ENCODE data around the gene ORC2. TPM values are rescaled to one million over a fixed set of nuclear protein-coding genes. Genes with fewer than 3 reads are reported as not detected.
A peak's percentile ranks its signal among the peaks of the same experiment; 100 is the strongest.
"Not testable (repeated sequence)": the region's sequence is repeated elsewhere in the genome, so short reads cannot be mapped to it uniquely, and the experiment has no call there.

ORC2 gene
- total RNA-seq, 1 experiment from 2014 or later: 49.6 TPM

DNA sequence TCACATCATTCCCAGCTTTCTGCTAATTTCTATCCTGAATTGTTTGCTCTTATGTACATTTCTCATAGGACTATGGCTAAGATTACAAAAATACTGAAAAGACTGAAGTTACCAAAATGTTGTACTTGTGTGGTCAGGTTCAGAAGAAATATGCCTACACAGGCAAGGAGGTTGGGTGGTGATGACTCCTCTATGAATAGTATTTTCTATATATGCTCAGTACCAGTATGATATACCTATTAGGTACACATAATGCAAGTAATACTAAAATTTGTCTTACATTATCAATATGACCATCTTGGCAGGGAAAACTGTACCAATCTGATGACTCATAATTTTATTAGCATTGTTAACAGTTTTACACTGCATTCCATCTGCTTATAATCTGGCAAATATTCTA, 12.2 kb upstream of the ORC2 start:
- TF ChIP-seq, protein P1, sequence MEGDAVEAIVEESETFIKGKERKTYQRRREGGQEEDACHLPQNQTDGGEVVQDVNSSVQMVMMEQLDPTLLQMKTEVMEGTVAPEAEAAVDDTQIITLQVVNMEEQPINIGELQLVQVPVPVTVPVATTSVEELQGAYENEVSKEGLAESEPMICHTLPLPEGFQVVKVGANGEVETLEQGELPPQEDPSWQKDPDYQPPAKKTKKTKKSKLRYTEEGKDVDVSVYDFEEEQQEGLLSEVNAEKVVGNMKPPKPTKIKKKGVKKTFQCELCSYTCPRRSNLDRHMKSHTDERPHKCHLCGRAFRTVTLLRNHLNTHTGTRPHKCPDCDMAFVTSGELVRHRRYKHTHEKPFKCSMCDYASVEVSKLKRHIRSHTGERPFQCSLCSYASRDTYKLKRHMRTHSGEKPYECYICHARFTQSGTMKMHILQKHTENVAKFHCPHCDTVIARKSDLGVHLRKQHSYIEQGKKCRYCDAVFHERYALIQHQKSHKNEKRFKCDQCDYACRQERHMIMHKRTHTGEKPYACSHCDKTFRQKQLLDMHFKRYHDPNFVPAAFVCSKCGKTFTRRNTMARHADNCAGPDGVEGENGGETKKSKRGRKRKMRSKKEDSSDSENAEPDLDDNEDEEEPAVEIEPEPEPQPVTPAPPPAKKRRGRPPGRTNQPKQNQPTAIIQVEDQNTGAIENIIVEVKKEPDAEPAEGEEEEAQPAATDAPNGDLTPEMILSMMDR (IDR thresholded peaks at IDR 0.05; ENCODE audit: unreplicated experiment): no peak
- no TSS peak for BruUV-seq (replicated peaks)
- Mint-ChIP-seq H3K4me1 (ENCODE audit: low read depth, unreplicated experiment) (no peaks in the 10 kb centered on the region), H3K27me3 (ENCODE audit: unreplicated experiment) (no peaks in the 10 kb centered on the region), H3K9me3 (ENCODE audit: low read depth, unreplicated experiment) (no peaks in the 10 kb centered on the region), H3K27ac (ENCODE audit: unreplicated experiment) (no peak overlapping the region), H3K36me3 (ENCODE audit: insufficient read depth, unreplicated experiment) (peaks cover 12% of the 10 kb centered on the region), H3K4me3 (ENCODE audit: low read depth, unreplicated experiment) (no peak overlapping the region)
- CTCF ChIA-PET: no interaction called here
- intact Hi-C loops (cut with micrococcal nuclease; ENCODE audit: unreplicated experiment): no loop called here
- no peak for DNase-seq

DNA sequence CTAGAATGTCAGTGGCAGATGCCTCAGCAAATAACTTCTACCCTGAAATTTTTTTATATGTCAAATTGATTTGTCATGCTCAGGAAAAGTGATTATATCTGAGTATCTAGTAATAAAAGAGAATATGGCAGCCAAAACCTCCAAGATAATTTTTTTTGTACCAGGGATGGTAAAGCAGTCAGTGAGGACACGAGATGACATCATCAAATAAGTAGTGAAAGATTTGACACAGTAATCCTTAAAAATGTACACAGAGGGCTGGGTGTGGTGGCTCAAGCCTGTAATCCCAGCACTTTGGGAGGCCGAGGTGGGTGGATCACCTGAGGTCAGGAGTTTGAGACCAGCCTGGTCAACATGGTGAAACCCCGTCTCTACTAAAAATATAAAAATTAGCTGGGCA, 6.6 kb upstream of the ORC2 start:
- H3K9me3 Mint-ChIP-seq (ENCODE audit: low read depth, unreplicated experiment); BruUV-seq (replicated peaks); CTCF ChIA-PET: not testable (repeated sequence)

DNA sequence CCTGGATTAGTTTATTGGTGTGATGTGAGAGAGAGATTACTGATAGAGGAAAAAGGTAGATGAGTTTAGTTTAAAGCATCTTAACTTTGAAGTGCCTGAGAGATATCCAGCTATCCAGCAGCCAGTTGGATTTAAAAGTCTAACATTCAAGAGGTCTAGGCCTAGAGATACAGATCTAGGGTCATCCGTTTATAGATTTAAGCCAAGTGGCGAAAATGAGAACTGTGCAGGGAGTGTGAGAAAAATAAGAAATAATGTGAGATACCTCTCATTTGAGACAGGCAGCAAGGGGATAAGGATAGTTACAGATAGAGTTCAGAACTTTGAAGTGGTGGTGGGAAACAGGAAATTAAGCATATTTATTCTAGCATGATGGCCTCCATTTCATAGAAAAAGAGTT, 5.3 kb upstream of the ORC2 start:
- H3K4me1 Mint-ChIP-seq (ENCODE audit: low read depth, unreplicated experiment): peaks cover 50% of the 10 kb centered on the region
- CTCF ChIA-PET: interaction anchor here (1.2 to 1.5 kb wide), 2 partner anchors 38 to 100 kb away, joined by 3 to 8 read pairs; no protein-coding TSS in a partner anchor
- peak overlapping the region; percentile 94 for H3K27ac Mint-ChIP-seq (ENCODE audit: unreplicated experiment)
- intact Hi-C loops (cut with micrococcal nuclease; ENCODE audit: unreplicated experiment): loop anchor here (2.0 kb wide), 1 partner anchor 38 kb away; no protein-coding TSS in a partner anchor
- no peaks in the 10 kb centered on the region for H3K9me3 Mint-ChIP-seq (ENCODE audit: low read depth, unreplicated experiment)
- H3K36me3 Mint-ChIP-seq (ENCODE audit: insufficient read depth, unreplicated experiment): peaks cover 48% of the 10 kb centered on the region
- BruUV-seq (replicated peaks): no TSS peak
- no peaks in the 10 kb centered on the region for H3K27me3 Mint-ChIP-seq (ENCODE audit: unreplicated experiment)
- no peak for DNase-seq
- TF ChIP-seq, protein P1 (IDR thresholded peaks at IDR 0.05; ENCODE audit: unreplicated experiment): no peak
- H3K4me3 Mint-ChIP-seq (ENCODE audit: low read depth, unreplicated experiment): peak overlapping the region; percentile 49

More for the DNA sequence above, 6.6 kb upstream of the ORC2 start:
- H3K27me3 Mint-ChIP-seq (ENCODE audit: unreplicated experiment); H3K4me3 Mint-ChIP-seq (ENCODE audit: low read depth, unreplicated experiment); H3K27ac Mint-ChIP-seq (ENCODE audit: unreplicated experiment); intact Hi-C loops (cut with micrococcal nuclease; ENCODE audit: unreplicated experiment); DNase-seq: not testable (repeated sequence)
- Mint-ChIP-seq H3K36me3 (ENCODE audit: insufficient read depth, unreplicated experiment) (peaks cover 34% of the 10 kb centered on the region), H3K4me1 (ENCODE audit: low read depth, unreplicated experiment) (peaks cover 38% of the 10 kb centered on the region)

- CTCF ChIA-PET: interaction anchor here (1.2 to 1.5 kb wide), 2 partner anchors 39 to 101 kb away, joined by 3 to 8 read pairs; no protein-coding TSS in a partner anchor
- H3K27me3 Mint-ChIP-seq (ENCODE audit: unreplicated experiment): no peaks in the 10 kb centered on the region
These were observed 4.7 kb upstream of the ORC2 start for GRCh38 chr2:200968162-200968561.

DNA sequence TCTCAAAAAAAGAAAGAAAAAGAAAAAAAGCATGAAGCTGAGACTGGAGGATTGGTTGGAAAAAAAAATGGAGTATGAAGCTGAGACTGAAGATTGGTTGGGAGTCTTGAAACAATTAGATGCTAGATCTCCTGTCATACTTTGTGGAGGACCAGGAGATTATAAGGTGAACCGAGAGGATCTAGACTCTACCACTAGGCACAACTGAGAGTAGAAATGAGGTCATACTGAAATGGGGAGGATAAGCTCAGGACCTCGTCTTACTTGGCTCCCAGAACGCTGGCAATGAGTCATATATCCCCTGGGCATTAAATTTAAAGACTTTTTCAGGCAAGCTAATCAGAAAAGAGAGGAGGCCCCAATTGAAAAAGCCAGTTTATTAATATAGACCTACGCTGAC, 3.3 kb upstream of the ORC2 start:
- H3K27me3 Mint-ChIP-seq (ENCODE audit: unreplicated experiment): no peaks in the 10 kb centered on the region
- H3K9me3 Mint-ChIP-seq (ENCODE audit: low read depth, unreplicated experiment): no peaks in the 10 kb centered on the region
- H3K36me3 Mint-ChIP-seq (ENCODE audit: insufficient read depth, unreplicated experiment): peaks cover 62% of the 10 kb centered on the region
- CTCF ChIA-PET: interaction anchor here (0.5 to 1.4 kb wide), 3 partner anchors 22 to 103 kb away, joined by 3 to 5 read pairs (median 4); no protein-coding TSS in a partner anchor
- BruUV-seq (replicated peaks): no TSS peak
- peak overlapping the region; percentile 83 for H3K27ac Mint-ChIP-seq (ENCODE audit: unreplicated experiment)
- peak; percentile 43 for DNase-seq
- intact Hi-C loops (cut with micrococcal nuclease; ENCODE audit: unreplicated experiment): no loop called here
- peak overlapping the region; percentile 15 for H3K4me3 Mint-ChIP-seq (ENCODE audit: low read depth, unreplicated experiment)
- TF ChIP-seq, protein P1 (IDR thresholded peaks at IDR 0.05; ENCODE audit: unreplicated experiment): no peak
- H3K4me1 Mint-ChIP-seq (ENCODE audit: low read depth, unreplicated experiment): peaks cover 59% of the 10 kb centered on the region

More at GRCh38 chr2:200968162-200968561, 4.7 kb upstream of the ORC2 start:
- peaks cover 52% of the 10 kb centered on the region for H3K4me1 Mint-ChIP-seq (ENCODE audit: low read depth, unreplicated experiment)
- intact Hi-C loops (cut with micrococcal nuclease; ENCODE audit: unreplicated experiment): loop anchor here (2.0 kb wide), 1 partner anchor 39 kb away; no protein-coding TSS in a partner anchor
- DNase-seq: peak; percentile 48
- TF ChIP-seq, protein P1 (IDR thresholded peaks at IDR 0.05; ENCODE audit: unreplicated experiment): no peak
- no peaks in the 10 kb centered on the region for H3K9me3 Mint-ChIP-seq (ENCODE audit: low read depth, unreplicated experiment)
- H3K36me3 Mint-ChIP-seq (ENCODE audit: insufficient read depth, unreplicated experiment): peaks cover 53% of the 10 kb centered on the region
- peak overlapping the region; percentile 49 for H3K4me3 Mint-ChIP-seq (ENCODE audit: low read depth, unreplicated experiment)
- no TSS peak for BruUV-seq (replicated peaks)
- H3K27ac Mint-ChIP-seq (ENCODE audit: unreplicated experiment): peak overlapping the region; percentile 94

Data from Calu3 (cell line).